ENCODE measurements around the gene RBPJ. TPM values are rescaled to one million over a fixed set of nuclear protein-coding genes. Genes with fewer than 3 reads are reported as not detected.

The RBPJ gene
- total RNA-seq, 1 experiment from 2014 or later: 33.7 TPM

DNA sequence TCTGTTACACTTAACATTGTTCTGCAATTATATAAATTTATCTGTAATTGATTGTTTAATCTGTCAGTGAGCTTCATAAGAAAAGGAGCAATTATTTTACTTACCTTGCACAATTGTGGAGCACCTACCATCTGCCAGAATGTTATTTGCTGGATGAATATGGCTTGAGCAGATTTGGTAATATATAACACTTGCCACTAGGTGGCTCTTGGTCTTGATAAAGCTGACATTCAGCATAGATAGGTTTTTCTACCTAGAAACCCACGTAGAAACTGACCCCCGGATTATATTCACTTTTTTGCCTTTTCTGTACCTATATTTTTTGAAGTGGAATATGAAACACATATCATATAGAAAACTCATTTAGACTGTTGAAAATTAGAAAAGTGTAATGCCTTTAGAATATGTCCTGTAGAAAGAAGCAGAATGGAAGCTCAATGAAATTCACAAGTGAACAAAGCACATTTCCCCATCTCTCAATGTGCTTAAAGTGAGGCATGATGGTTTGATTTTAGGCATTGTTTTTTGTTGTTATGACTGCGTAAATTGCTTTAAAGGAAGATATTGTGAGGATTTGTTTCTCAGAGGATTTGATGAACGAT is 9.5 kb downstream of the RBPJ start:
- no TSS peak for BruUV-seq (replicated peaks)
- Histone ChIP-seq H3K36me3 (ENCODE audit: control insufficient read depth, insufficient read depth, low read length) (no peaks in the 10 kb centered on the region), H3K27me3 (ENCODE audit: control insufficient read depth, insufficient read depth, low read length) (no peaks in the 10 kb centered on the region), H3K4me1 (ENCODE audit: control insufficient read depth, insufficient read depth, low read length) (peaks cover 4% of the 10 kb centered on the region; the same call in 1 of the 2 replicates), H3K27ac (ENCODE audit: low read length) (no peak overlapping the region), H3K9me3 (ENCODE audit: control insufficient read depth, insufficient read depth, low read depth, low read length) (no peaks in the 10 kb centered on the region), H3K4me3 (ENCODE audit: low read depth in 2 of 2, low read length in 2 of 2) (no peak overlapping the region)
- CTCF ChIA-PET: interaction anchor here (0.5 to 1.8 kb wide), 4 partner anchors 12 to 414 kb away, joined by 3 to 10 read pairs (median 6); no protein-coding TSS in a partner anchor
- peak; percentile 91 for ATAC-seq
- POLR2A ChIA-PET: interaction anchor here (0.5 kb wide), 1 partner anchor 81 kb away, joined by 6 read pairs; no protein-coding TSS in a partner anchor
- in situ Hi-C loops (cut with HindIII; ENCODE audit: low pct_unique_long_range_greater_than_20kb, low sequenced_read_pairs): no loop called here
- intact Hi-C loops (cut with micrococcal nuclease; ENCODE audit: unreplicated experiment): loop anchor here (1.0 kb wide), 1 partner anchor 80 kb away; no protein-coding TSS in a partner anchor
- no peak for TF ChIP-seq SIN3A (IDR thresholded peaks at IDR 0.05; ENCODE audit: borderline replicate concordance, insufficient read depth, low read depth, low read length)
- peak; percentile 66; the same call in 1 of the 2 replicates for TF ChIP-seq CTCF (IDR thresholded peaks at IDR 0.05)
- no peak for DNase-seq (ENCODE audit: low read depth, low spot score)

DNA sequence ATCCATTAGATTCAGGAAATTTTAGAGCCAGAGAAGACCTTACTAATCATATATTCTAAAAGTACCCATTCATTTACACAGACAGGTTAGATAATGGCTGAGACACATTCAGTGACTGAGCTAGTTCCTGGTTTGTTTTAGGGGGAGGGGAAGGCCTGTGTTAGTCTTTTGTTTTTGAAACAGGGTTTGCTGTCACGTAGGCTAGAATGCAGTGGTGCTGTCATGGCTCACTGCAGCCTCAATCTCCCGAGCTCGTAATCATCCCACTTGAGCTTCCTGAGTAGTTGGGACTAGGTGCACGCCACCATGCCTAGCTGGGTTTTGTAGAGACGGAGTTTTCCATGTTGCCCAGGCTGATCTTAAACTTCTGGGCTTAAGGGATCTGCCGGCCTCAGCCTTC is 10.1 kb downstream of the RBPJ start:
- Histone ChIP-seq H3K36me3 (ENCODE audit: control insufficient read depth, insufficient read depth, low read length) (no peaks in the 10 kb centered on the region), H3K4me1 (ENCODE audit: control insufficient read depth, insufficient read depth, low read length) (peaks cover 4% of the 10 kb centered on the region; the same call in 1 of the 2 replicates), H3K27ac (ENCODE audit: low read length) (no peak overlapping the region), H3K4me3 (ENCODE audit: low read depth in 2 of 2, low read length in 2 of 2) (no peak overlapping the region), H3K27me3 (ENCODE audit: control insufficient read depth, insufficient read depth, low read length) (no peaks in the 10 kb centered on the region), H3K9me3 (ENCODE audit: control insufficient read depth, insufficient read depth, low read depth, low read length) (no peaks in the 10 kb centered on the region)
- no TSS peak for BruUV-seq (replicated peaks)
- DNase-seq (ENCODE audit: low read depth, low spot score) (no peak), ATAC-seq (no peak)
- ChIA-PET CTCF (interaction anchor here (0.5 to 1.8 kb wide), 3 partner anchors 12 to 79 kb away, joined by 5 to 10 read pairs (median 7); no protein-coding TSS in a partner anchor), POLR2A (no interaction called here)
- in situ Hi-C loops (cut with HindIII; ENCODE audit: low pct_unique_long_range_greater_than_20kb, low sequenced_read_pairs): no loop called here
- intact Hi-C loops (cut with micrococcal nuclease; ENCODE audit: unreplicated experiment): loop anchor here (1.0 kb wide), 1 partner anchor 79 kb away; no protein-coding TSS in a partner anchor
- TF ChIP-seq CTCF (IDR thresholded peaks at IDR 0.05) (no peak), POLR2AphosphoS5 (IDR thresholded peaks at IDR 0.05; ENCODE audit: low read depth, low read length) (no peak), SIN3A (IDR thresholded peaks at IDR 0.05; ENCODE audit: borderline replicate concordance, insufficient read depth, low read depth, low read length) (no peak), TCF7L2 (IDR thresholded peaks at IDR 0.05; ENCODE audit: low read depth, low read length) (no peak)
- TF ChIP-seq, protein P1, sequence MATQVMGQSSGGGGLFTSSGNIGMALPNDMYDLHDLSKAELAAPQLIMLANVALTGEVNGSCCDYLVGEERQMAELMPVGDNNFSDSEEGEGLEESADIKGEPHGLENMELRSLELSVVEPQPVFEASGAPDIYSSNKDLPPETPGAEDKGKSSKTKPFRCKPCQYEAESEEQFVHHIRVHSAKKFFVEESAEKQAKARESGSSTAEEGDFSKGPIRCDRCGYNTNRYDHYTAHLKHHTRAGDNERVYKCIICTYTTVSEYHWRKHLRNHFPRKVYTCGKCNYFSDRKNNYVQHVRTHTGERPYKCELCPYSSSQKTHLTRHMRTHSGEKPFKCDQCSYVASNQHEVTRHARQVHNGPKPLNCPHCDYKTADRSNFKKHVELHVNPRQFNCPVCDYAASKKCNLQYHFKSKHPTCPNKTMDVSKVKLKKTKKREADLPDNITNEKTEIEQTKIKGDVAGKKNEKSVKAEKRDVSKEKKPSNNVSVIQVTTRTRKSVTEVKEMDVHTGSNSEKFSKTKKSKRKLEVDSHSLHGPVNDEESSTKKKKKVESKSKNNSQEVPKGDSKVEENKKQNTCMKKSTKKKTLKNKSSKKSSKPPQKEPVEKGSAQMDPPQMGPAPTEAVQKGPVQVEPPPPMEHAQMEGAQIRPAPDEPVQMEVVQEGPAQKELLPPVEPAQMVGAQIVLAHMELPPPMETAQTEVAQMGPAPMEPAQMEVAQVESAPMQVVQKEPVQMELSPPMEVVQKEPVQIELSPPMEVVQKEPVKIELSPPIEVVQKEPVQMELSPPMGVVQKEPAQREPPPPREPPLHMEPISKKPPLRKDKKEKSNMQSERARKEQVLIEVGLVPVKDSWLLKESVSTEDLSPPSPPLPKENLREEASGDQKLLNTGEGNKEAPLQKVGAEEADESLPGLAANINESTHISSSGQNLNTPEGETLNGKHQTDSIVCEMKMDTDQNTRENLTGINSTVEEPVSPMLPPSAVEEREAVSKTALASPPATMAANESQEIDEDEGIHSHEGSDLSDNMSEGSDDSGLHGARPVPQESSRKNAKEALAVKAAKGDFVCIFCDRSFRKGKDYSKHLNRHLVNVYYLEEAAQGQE (IDR thresholded peaks at IDR 0.05; ENCODE audit: insufficient read depth in 1 of 2, low read depth in 2 of 2, low read length in 1 of 2): no peak

Data from Panc1 (cell line).